ENCODE results near the gene METTL14. TPM values are rescaled to one million over a fixed set of nuclear protein-coding genes. Genes with fewer than 3 reads are reported as not detected.

The METTL14 gene
- total RNA-seq, 1 experiment from 2014 or later, result 22.4 TPM

- TF ChIP-seq CTCF (IDR thresholded peaks at IDR 0.05) (peak; percentile 51), TCF7L2 (IDR thresholded peaks at IDR 0.05; ENCODE audit: low read depth, low read length) (no peak)
- CTCF ChIA-PET, result no interaction called here
- Histone ChIP-seq H3K9me3 (ENCODE audit: control insufficient read depth, insufficient read depth, low read depth, low read length) (no peaks in the 10 kb centered on the region), H3K4me3 (ENCODE audit: low read depth in 2 of 2, low read length in 2 of 2) (no peak overlapping the region), H3K36me3 (ENCODE audit: control insufficient read depth, insufficient read depth, low read length) (peaks cover 6% of the 10 kb centered on the region; the same call in 1 of the 2 replicates), H3K27me3 (ENCODE audit: control insufficient read depth, insufficient read depth, low read length) (no peaks in the 10 kb centered on the region), H3K27ac (ENCODE audit: low read length) (no peak overlapping the region), H3K4me1 (ENCODE audit: control insufficient read depth, insufficient read depth, low read length) (peaks cover 7% of the 10 kb centered on the region; the same call in 1 of the 2 replicates)
- ATAC-seq, result no peak
- in situ Hi-C loops (cut with HindIII; ENCODE audit: low pct_unique_long_range_greater_than_20kb, low sequenced_read_pairs), result no loop called here
- POLR2A ChIA-PET, result no interaction called here
- intact Hi-C loops (cut with micrococcal nuclease; ENCODE audit: unreplicated experiment), result no loop called here
- BruUV-seq (replicated peaks), result no TSS peak
- DNase-seq (ENCODE audit: low read depth, low spot score), result no peak
These were observed 2.3 kb upstream of the METTL14 start for GRCh38 chr4:118682928-118683327.

GRCh38 chr4:118683513-118683912, 1.7 kb upstream of the METTL14 start:
- no peak overlapping the region for H3K4me3 ChIP-seq (ENCODE audit: low read depth in 2 of 2, low read length in 2 of 2)
- TF ChIP-seq POLR2AphosphoS5 (IDR thresholded peaks at IDR 0.05; ENCODE audit: low read depth, low read length) (no peak), SIN3A (IDR thresholded peaks at IDR 0.05; ENCODE audit: borderline replicate concordance, insufficient read depth, low read depth, low read length) (no peak), CTCF (IDR thresholded peaks at IDR 0.05) (no peak), TCF7L2 (IDR thresholded peaks at IDR 0.05; ENCODE audit: low read depth, low read length) (no peak), REST (IDR thresholded peaks at IDR 0.05; ENCODE audit: insufficient read depth in 1 of 2, low read depth in 2 of 2, low read length in 1 of 2) (no peak)
- intact Hi-C loops (cut with micrococcal nuclease; ENCODE audit: unreplicated experiment), result no loop called here
- H3K36me3 ChIP-seq (ENCODE audit: control insufficient read depth, insufficient read depth, low read length), result peaks cover 6% of the 10 kb centered on the region; the same call in 1 of the 2 replicates
- H3K4me1 ChIP-seq (ENCODE audit: control insufficient read depth, insufficient read depth, low read length), result peaks cover 7% of the 10 kb centered on the region; the same call in 1 of the 2 replicates
- H3K27ac ChIP-seq (ENCODE audit: low read length), result no peak overlapping the region
- ChIA-PET POLR2A (no interaction called here), CTCF (no interaction called here)
- H3K27me3 ChIP-seq (ENCODE audit: control insufficient read depth, insufficient read depth, low read length), result no peaks in the 10 kb centered on the region
- DNase-seq (ENCODE audit: low read depth, low spot score), result no peak
- in situ Hi-C loops (cut with HindIII; ENCODE audit: low pct_unique_long_range_greater_than_20kb, low sequenced_read_pairs), result no loop called here
- BruUV-seq (replicated peaks), result no TSS peak
- H3K9me3 ChIP-seq (ENCODE audit: control insufficient read depth, insufficient read depth, low read depth, low read length), result no peaks in the 10 kb centered on the region
- ATAC-seq, result no peak

All from Panc1 (cell line).